Measurements from ENCODE around the gene FRMPD2.
A peak's percentile ranks its signal among the peaks of the same experiment; 100 is the strongest.
"Not testable (repeated sequence)": the region's sequence is repeated elsewhere in the genome, so short reads cannot be mapped to it uniquely, and the experiment has no call there.

Gene FRMPD2

DNA sequence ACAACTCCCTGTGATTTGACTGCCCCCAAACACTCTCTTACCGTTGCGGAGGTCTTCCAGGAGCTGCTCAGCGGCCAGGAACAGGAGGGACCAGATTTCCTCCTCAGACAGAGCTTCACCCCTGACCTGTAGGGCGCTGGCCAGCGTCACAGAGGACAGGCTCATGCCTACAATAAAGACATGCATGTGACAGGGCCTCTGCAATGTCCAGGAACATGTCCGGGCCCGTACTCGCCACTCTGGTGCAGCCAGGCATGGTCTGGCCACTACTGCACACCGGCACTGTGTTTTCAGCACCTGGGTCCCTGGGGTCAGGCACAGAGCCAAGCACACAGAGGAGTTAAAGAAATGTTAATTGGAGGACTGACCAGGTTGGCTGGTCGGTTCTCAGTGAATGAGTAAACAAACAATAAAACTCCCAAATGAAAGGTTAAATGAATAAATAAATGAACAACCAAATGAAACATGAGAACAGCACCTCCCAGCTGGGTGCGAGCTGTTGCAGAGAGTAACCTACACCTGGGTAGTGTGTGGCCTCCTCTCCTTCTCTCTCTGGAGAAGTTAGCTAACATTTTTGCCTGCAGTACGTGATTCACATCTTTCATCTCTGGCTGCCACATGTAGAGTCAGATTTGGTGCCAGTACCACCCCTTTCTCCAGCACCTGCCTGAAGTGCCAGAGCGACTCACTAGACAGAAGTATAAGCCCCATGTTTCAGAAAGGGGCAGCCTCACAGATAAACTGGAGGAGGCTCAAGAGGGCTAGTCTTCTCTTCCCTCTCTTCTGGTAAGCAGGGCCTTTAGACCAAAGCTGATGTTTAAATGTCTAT lies 22.8 kb downstream of the FRMPD2 start:
- DNase-seq = peak; percentile 93

DNA sequence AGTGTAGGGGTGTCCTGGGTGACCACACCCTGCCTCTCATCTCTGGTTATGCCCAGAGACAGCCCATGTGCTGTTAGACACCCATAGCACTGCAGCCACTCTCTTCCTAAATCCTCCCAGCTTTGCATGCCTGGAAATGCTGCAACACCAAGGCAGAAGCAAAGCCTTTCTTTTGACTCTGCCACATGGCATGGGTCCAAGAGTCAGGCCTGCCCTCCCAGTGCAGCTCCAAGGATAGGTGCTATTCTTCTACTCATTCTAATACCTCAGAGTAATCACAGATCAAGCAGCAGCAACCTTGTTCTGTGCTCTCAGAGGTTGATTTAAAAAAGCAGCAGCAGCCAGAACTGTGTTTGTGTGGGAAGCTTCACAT lies 23.4 kb downstream of the FRMPD2 start:
- peak; percentile 82 for DNase-seq

DNA sequence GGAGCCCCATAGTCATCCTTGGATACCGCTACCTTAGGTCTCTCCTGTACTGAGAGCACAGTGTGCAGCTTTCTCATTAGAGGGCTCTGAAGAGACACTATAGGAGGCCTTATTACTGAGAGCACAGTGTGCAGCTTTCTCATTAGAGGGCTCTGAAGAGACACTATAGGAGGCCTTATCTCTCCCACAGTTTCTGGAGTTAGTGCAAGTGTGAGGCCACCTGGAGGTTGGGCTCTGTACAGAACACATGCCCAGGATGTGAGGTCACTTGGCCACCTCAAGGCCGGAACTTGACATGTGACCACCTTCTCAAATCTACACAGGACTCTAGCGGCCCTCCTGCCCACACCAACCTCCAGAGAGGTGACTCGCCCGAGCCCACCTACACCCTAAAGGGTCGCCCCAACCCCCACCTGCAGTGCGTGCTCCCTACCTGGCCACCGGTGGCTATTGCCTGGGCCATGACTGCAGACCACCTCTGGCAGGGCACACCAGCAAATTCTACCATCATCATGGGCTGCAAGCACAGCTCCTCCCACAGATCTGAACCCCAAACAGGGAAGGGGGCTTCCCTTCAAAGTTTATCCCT lies 24.6 kb downstream of the FRMPD2 start:
- DNase-seq = no peak

DNA sequence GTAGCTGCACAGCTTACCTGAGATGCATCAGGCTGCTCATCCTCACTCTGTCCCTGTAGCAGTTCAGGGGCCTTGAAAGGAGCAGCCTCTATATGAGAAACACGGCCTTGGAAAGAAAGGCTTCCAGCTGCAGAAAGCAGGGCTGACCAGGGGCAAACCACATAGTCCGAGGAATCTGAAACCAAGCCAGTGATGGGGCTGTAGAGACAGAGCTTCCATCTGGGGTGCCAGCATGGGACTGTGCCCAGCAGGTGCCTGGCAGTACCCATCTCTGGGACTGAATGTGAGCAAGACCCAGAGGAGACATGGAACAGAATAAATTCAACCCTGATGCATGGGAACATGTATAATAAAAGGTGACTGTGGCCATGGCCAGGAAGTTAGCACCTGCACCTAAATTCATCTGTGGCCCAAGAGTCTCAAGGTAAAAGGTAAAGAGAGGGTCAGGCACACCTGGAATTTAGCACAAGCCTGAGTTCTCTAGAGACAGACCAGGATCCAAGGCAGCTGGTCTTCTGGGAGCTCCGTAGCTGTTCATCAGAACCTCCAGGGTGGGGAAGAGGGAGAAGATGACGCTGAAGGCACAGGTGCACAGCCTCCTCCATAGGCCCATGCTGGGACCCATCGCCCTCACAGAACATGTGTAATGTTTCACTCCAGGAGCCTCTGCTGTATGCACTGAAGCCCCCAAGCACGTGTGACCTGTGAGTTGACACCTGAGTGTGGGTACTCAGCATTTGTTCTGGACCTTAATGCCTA lies 25.3 kb downstream of the FRMPD2 start:
- DNase-seq = no peak

DNA sequence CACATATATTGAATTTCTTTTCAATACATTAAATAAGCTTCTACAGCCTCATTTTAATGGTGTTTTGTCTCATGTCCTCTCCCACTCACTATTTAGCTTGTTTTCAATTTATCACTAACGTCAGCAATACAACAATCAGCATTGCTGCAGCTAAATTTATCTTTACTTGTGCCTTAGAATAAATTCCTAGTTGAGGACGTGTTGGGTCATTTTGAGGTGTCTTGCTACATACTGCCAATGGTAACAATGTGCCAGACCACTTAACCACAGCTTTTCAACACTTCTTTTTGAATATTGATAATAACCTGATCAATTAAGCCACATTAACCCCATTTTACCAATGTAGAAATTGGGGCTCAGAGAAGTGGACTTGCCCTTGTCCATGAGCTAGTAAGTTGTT lies 26.0 kb downstream of the FRMPD2 start:
- no peak for DNase-seq

DNA sequence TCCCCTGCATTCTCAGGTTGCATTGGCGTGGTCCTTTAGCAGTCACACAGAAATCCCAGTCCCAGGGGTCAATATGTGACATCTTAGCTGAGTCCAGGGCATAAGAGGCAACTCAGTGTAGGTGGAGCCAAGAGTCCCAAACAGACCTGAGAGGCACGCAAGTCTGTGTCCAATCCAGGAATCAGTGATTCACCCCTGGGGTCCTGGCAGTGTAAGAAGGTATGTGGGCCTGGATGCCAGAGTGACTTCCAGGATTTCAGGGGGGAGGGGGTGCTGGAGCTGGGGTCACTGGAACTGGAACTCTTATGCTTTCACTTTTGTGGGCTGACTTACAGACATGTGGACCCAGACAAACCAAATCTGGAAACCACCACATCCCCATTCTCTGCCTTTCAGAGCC lies 26.8 kb downstream of the FRMPD2 start:
- no peak for DNase-seq

DNA sequence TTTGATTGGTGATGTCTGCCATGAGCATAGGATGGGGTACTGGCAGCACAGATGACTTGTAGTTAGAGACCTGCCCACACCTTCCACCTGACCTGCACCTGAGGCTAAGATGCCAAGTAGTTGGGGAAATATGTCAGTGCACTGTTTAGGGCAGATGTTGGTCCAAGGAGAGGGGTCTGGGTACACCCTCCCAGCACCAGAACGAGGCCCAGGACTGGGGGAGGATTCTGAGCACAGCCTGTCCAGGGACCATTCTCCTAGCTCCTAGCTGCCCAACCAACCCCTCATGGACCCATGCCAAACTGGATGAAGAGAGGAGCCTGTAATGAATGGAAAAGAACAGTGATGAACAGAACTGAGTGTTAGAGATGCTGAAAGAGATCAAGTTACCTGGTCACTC lies 28.0 kb downstream of the FRMPD2 start:
- DNase-seq = no peak

DNA sequence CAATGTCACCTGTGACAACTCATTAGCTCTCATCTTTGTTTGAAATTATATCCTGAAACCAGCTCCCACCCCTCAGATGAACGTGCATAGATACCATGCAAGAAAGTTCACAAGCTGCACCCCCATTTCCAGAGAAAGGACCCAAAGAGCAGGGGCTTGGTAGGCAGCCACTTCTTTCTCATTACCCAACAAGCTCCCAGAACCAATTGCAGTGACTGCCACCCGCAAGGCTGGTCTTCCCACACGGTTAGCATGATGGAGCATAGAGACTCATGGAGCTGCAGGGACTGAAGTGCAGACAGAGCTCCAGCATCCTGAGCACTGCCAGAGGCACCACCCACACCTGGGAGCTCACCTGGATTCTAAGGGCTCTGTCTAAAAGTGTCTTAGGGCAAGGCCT lies 28.5 kb downstream of the FRMPD2 start:
- DNase-seq = no peak

DNA sequence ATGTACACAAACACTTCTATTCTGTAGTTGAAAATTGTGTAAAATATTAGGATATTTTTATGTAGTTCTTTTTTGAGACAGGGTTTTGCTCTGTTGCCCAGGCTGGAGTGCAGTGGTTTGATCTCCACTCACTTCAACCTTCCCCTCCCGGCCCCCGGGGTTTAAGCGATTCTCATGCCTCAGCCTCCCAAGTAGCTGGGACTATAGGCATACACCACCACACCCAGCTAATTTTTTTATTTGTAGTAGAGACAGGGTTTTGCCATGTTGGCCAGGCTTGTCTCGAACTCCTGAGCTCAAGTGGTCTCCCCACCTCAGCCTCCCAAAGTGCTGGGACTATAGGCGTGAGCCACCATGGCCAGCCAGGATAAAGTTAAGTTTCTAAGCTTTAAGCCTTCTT lies 30.6 kb downstream of the FRMPD2 start:
- DNase-seq = not testable (repeated sequence)

DNA sequence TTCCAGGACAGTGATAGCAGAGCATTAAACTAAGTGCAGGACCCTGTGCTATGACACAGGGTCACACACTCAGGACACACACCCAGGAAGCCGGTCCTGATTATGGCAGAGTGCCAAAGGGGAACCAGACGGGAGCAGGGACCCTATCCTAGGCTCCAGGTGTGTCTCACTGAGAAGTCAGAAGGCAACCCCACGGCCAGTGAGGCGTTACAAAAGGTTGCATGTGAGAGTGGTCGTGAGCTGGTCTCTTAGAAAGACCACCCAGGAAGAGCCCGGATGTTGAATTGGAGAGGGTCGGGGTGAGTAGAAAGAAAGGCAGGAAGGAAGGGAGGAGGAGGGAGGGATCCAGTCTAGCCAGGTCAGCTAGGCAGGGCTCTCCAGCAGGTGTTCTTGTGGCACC lies 31.0 kb downstream of the FRMPD2 start:
- DNase-seq = peak; percentile 29

DNA sequence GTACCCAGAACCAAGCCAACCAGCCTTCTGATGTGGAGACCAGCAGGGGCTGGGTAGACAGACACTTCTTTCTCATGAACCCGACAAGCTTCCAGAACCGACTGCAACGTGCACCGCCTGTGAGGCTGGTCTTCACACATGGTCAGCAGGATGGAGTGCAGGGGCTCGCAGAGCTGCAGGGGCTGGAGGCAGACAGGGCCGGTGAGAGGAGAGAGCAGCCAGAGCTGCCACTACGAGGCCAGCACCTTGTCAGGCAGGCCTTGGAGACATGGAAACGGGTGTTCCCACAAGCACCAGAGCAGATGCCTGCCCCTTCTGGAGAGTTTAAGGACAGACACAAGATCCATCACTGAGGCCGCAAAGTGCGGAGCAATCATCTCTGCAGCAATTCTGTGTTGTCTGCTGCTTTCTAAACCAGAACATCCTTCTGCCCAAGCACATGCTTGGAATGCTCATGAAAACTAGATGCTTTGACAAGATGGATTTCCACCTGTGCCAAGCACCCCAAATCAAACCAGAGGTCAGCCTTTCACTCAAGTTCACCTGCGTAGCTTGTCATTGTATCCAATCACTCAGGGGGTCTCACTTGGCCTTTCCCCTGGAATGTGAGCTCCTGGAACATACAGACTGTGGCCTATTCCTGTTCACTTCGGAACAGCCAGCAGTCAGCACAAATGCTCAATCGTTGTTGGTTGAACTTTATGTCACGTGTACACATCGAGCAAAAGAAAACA lies 32.2 kb downstream of the FRMPD2 start:
- no peak for DNase-seq

DNA sequence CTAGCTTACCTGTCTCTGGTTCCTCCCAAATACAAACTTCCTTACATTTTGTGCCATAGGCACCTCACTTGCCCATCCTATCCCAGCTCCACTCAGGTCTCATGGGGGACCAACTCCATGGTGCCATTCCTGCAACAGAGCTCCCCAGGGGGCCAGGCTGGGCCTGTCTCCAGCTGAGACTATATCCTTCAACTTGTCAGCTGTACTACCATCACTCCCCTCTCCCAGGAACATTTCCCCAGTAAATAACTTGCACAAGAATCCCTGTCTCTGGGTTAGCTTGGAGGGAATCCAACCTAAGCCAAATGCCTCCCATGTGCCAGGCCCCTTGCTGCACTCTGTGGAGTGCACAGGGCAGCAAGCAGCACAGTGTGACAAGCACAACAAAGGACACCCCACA lies 33.2 kb downstream of the FRMPD2 start:
- DNase-seq = no peak

DNA sequence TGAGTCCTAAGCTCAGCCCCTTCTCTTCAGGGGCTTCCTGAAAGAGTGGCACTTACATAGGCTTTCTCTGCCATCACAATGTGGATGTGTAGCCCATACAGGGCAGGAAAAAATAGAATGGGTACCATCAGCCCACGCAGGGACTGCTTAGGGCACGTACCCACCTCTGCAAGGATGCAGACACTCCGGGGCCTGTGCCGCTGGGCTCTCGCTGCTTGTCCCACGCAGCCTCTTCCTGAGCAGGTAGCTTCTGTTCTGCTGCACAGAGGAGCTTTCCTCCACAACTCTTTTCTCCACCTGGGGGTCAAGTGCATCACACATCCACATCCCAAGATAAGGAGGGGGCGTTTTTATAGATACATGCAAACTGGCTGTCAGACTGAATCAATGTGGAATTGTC lies 34.3 kb downstream of the FRMPD2 start:
- DNase-seq = no peak

DNA sequence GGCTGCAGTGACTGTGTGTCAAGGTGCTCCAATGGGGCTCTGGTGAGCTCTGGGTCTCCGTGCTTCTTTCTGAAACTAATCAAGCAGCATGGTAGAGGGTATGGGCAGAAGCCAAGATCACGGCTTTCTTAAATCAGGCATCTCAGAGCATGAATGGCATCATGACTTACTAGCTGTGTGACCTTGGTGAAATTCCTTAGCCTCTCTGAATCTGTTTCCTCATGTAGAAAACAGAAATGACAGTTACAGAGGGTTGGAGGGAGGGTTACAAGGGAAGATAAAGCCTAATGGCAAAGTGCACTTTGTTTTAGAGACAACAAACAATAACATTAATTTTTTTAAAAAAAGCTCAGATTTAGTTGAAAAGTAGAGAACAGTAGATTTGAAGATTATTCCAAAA lies 34.9 kb downstream of the FRMPD2 start:
- DNase-seq = no peak

DNA sequence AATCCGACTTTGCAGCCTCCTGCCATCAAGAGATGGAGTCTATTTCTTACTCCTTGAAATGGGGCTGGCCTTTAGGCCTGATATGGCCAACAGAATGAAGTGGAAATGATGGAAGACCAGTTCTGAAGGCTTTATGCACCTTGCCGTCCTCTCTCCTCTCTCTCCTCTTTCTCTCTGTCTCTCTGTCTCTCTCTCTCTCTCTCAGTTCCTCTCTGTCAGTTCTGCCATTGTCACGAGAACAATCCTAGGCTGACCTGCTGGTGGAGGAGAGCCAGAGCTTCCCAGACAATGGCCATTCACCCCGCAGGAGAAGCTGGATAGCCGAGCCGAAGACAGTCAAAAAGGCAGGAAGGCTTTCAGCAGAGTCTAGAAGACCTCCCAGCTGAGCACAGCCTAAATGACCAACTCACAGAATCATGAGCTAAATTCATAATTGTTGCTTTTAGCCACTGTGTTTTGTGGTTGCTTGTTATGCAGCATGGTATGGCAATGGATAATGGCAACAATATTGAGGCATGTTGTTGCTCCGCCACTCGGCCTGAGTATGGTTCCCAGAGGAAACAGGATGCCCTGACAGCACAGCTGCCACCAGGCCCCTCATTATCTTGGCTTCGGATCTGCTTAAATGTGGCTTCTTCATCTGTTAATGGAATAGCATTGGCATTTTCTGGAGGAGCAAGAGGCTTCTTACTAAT lies 35.5 kb downstream of the FRMPD2 start:
- no peak for DNase-seq

DNA sequence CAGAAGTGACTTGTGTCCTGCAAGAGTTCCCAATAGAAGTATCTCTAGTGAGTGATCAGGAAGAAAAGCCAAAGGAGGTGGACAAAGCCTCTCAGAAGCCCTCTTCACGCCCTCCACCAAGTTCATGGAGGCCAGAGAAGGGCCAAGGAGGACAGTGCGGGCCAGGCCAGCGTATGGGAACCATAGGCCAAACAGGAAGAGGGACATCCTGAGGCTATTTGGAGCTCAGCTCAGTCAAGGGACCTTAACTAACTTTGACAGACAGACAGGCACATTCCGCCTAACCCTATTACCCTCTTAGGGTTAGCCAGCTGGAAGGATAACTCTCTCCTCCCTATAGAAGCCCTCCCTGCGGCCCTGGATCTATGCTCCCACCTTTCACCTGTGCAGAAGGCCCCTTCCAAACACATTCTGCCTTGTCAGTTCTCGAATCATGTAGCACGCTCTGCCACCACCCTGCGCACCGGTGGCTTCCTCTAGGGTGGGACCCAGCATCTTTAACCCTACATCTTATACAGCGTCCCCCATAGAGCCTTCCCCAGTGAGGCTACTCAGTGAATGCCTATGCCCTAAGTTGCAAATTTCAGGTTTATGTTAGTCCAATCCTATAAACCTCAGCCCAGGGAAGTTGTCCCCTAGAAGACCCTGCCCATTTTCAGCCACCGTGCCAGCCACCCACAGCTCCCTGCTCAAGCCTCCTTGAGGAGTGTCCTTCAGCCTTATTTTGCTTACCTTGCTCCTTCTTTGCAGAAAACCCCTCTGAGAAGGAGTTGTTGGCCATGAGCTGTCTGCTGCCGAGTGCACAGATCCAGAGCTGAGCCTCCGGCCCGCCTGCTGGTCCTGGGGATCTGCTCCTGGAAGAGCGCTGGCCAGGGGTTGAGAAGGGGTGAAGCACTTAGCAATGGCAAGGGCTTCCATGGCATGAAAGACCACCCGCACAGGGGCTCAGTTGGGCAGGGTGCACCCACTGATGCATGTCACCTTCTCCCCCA lies 36.9 kb downstream of the FRMPD2 start:
- DNase-seq = no peak

DNA sequence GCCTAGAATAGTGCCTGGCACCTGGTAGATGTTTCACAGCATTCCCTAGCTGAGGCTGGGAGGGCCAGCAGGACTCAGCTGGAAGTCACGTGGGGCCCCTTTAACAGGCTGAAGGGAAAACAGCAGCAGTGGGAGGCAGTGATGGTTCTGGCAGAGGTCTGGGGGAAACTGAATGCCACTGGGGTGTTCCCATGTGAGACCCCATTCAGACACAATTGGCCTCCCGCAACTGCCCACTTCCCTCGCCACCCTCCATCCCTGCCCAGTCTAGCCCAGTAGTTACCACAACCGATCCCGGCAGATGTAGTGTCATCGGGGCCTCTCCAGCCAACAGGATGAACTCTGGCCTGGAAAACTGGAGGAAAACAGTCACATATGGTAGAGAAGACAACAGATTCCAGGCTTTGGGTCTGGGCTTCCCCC lies 38.3 kb downstream of the FRMPD2 start:
- DNase-seq = no peak

DNA sequence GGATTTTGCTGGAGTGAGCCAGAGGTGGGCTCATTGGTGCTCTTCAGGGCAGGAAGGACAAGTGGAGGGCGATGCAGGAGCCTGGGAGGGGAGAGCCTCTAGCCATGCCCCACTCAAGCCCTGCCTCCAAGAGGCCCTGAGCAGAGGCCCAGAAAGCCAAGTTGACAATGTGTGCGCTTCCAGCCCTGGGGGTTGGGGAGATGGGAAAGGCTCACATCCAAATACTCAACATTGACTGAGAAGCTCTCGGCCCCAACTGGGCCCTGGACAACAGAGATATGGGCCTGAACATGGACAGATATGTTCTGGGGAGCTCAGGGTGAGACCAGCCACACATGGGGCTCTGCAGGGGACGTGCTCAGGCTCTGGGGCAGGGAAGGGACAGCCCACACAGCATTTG lies 39.0 kb downstream of the FRMPD2 start:
- no peak for DNase-seq

DNA sequence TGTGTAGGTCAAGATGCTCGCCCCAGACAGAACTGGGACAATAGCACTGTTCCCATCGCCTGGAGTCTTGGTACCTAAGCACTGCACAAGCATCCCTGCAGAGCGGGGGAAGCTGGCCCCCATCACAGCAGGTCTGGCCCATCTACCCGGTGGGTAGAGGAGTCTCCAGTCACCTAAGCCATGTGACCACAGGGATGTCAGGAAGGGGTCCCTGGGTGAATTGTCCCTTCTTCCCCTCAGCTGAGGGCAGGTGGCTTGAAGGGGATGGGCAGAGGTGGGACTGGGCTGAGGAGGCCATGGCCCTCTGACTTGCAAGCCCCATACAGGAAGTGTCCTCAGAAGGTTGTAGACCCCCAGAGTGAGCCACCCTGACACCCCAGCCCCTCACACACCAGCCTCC lies 39.7 kb downstream of the FRMPD2 start:
- no peak for DNase-seq

DNA sequence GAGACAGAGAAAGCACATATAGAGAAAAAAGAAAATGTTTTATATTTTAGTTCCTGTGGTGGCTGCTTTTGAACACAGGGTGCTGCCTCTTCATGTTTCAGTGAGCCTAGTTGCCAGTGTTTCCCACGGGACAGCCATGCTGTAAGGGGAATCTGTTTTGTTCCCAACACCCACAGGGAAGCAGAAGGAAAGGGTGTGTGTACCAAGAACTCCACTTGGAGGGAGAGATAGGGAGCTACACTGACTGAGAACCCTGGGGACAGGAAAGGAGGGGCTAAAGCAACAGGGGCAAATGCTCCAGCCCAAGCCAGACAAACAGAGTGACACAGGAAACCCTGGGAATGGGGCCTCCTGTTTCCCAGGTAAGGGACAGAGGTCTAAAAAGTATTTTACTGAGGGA lies 40.2 kb downstream of the FRMPD2 start:
- peak; percentile 21 for DNase-seq

DNA sequence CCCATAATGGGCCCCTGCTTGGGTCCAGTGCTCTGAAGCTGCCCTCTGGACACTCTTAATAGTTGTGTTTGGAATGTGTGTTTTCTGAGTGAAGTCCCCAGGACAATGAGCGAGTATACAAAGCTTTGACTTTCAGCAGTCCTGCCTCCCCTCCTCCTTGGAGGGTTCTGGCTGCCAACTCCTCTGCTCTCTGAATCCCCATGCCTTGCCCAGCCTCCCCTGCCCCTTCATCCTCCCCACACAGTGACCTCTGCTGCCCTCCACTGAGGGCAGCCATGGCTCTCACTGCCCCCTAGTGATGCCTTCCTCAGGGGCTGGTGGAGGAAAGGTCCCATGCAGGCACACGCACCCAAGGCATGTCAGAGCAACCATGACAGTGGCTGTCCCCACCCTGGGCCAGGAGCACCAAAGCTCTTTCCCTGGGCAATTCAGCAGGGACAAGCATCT lies 40.9 kb downstream of the FRMPD2 start:
- no peak for DNase-seq

Data from NCI-H69 (cell line).